Central memory CD4-positive, alpha-beta T cell (primary cell): ENCODE results near the gene ST7.
"Not testable (repeated sequence)": the region's sequence is repeated elsewhere in the genome, so short reads cannot be mapped to it uniquely, and the experiment has no call there.

Experiments used
- DNase-seq: peaks from one replicate; pipeline ENCODE4 v3.0.0; 2022

ST7 gene

DNA sequence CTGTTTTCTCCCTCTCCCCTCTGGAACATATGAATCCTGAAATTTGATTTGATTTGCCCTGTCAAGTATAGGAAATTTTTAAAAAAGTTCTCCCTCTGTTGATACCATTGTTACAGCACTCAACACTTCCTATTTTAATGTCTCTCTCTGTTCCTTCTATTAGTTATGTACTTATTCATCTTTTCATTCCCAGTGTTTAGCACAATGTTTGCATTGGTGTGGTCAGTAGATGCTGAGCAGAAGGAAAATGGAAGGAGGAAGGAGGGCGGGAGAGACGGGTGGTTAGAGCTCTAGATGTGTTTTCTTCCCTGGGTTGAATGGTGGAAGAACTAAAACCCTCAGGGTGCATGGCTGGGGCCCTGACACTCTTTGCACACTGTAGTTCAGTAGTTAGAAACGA lies 290.1 kb downstream of the ST7 start:
- no peak for DNase-seq

GRCh38 chr7:117245703-117246102 lies 292.4 kb downstream of the ST7 start:
- DNase-seq: not testable (repeated sequence)

DNA sequence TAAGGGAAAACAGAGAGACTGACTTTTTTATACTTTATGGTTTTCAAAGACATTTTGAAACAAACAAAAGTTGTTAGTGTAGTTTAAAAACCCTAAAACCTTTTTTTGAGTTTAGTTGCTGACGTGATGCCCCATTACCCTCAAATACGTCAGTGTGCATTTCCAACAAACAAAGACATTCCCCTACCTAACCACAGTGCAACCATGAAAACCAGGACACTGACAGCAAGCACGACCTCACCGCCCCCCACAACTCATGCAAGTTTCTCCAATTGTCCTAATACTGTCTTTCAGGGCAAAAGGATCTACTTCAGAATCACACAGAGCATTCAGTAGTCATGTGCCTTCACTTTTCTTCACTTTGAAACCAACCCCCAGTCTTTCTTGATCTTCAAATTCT lies 294.5 kb downstream of the ST7 start:
- no peak for DNase-seq

GRCh38 chr7:117248829-117249228 lies 295.5 kb downstream of the ST7 start:
- DNase-seq: no peak

DNA sequence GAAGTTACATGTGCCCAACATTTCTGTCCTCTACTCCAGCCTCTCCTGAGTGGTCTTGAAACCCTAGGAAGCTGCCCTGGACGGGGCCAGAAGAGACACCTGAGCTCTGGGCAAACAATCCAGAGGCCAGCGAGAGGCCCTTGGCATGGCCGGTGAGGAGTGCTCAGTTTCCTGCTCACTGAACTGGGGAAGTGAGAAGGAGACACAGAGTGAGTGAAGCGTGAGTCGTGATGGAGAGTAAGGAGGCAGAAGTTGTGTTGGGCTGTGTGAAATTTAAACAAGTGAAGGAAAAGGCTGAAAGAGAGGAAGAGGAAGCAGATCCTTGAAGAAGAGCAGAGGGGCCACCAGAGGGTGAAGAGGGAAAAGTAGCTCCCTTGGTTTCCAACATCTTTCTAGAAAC lies 296.4 kb downstream of the ST7 start:
- DNase-seq: no peak

DNA sequence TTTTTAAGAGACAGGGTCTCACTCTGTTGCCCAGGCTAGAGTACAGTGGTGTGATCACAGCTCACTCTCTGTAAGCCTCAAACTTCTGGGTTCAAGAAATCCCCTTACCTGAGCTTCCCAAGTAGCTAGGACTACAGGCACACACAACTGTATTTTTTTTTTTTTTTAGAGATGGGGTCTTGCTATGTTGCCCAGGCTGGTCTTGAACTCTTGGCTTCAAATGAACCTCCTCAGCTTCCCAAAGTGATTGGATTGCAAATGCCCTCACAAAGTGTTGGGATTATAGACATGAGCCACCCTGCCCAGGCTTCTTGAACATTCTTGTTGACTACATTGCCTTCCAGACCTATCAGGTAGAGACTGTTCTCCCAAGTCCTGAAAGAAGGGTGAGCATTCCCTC lies 296.9 kb downstream of the ST7 start:
- DNase-seq: no peak

GRCh38 chr7:117250801-117251200 lies 297.5 kb downstream of the ST7 start:
- no peak for DNase-seq

- DNase-seq: no peak
These were observed 298.4 kb downstream of the ST7 start for GRCh38 chr7:117251687-117252086.

GRCh38 chr7:117259615-117260014 lies 306.3 kb downstream of the ST7 start:
- no peak for DNase-seq

DNA sequence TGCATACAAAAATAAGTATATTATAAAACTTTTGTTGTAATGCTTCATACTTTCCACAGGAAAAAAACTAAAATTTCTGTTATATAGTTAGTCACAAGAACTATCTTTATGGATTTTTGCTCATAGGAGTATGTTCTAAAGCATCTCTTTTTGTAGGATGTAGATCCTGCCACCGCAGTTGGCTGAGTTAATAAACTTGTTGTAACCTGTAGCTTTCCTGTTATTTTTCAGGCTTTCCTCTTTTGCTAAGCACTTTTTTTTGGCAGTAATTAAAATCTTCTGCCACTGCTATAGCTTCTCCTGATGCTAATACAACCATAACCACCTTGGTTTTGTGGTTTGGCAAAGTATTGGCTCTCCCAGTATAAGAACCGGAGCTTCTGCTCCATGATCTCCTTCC lies 309.2 kb downstream of the ST7 start:
- no peak for DNase-seq

DNA sequence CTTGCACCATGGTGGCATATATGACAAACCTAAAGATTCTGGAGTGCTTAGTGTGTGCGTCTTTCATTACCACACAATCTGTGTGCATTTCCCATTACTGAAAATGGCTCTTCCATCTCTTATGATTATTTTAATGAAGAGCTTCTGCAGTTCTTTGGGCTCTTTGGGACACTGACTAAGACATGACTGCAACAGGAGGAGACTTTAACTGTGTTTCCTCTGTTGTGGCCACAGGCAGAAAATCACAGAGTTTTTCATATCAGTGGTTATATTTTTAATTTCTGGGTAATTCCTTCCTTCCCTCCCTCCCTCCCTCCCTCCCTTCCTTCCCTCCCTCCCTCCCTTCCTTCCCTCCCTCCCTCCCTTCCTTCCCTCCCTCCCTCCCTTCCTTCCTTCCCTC lies 311.4 kb downstream of the ST7 start:
- DNase-seq: no peak

GRCh38 chr7:117269417-117269816 lies 316.1 kb downstream of the ST7 start:
- no peak for DNase-seq

DNA sequence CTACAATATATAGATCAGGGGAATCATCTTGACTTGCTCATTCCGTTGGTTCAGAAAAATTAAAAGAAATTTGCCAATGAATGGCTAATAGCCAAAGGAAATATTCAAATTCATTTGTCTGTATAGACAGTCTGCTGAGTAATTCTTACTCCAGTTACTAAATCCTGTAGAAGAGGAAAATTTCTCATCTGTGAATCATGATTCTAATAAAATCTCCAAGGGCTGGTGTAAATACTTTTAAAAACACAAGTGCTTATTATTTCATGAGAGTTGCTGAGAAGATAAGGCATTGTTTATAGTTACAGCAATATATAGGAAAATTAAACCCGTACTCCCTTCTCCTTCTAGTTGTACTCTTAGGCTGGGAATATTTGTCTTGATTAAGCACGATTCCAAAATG lies 316.6 kb downstream of the ST7 start:
- DNase-seq: no peak

DNA sequence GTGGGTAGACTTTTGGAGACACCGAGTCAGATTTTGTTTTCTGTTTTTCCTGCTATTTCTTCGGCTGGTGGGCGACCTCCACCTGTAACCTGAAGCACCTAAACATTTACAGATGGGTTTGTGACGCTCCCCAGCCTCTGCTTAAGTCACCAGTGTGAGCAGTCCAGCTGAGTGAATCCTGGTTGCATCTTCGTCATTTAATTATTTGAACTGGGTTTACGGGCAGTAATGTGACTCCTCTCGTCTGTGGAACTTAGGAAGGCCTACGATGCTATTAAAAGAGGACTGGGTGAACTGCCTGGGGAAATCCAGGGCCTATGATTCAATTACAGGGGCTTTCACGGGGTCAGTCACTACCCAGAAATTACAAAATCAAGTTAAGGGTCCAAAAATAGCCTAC lies 317.1 kb downstream of the ST7 start:
- DNase-seq: no peak

- DNase-seq: no peak
These were observed 318.3 kb downstream of the ST7 start for GRCh38 chr7:117271566-117271965.

GRCh38 chr7:117272017-117272759 lies 318.9 kb downstream of the ST7 start:
- DNase-seq: no peak

DNA sequence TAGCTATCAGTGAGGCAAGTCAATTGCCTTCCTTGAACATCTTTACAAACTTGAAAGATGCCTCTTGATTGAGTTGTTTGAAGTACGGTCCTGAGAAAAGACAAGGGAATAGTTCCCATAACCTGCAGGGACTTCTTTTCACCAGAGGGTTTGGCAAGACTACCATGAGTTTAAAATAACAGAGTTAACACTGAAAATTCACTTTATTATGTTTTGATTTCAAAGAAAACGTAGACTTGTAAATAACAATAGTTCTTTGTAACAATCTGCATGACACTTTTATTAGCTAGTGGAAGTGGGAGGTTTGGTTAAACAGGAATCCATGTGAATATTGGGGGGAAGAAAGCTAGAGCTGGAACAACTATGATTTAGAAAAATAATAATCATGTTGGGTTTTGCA lies 320.0 kb downstream of the ST7 start:
- DNase-seq: no peak

DNA sequence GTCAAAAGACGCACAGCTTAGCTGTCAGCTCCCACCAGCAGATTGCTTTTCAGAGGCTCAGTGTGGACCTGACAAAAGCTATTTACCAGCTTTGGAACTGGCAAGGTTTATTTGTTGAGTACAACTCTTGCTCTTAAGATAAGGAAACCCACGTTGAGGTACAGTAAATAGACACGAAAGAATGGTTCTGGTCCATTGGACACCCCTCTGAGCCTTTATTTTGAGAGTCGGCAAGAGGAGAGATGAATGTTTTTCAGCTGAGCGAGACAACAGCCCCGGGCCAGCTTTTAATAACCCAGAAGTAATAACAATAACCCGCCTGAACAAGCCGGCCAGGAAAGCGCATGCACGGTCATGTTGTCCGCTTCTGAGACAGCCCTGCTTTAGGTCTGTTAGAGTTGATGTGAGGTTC lies 320.5 kb downstream of the ST7 start:
- DNase-seq: no peak

DNA sequence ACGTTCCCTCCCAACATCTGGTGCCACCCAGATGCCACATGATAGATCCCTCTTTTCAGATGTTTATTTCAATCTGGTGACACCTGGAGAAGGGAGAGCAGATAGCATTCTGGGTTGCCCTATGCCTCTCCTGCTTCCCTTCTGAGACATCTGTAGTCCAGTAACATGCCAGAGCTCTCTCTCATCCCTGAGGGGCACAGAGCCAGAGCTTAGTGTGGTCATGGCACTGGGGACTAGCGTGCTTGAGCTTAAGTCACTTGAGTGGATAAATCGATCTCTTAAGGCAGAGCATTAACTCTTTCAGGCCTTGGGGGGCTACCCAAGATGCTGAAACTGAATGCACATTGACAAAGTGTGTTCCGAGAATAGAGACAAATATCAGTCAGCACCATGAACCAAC lies 321.6 kb downstream of the ST7 start:
- no peak for DNase-seq

GRCh38 chr7:117277576-117277975 lies 324.3 kb downstream of the ST7 start:
- no peak for DNase-seq

DNA sequence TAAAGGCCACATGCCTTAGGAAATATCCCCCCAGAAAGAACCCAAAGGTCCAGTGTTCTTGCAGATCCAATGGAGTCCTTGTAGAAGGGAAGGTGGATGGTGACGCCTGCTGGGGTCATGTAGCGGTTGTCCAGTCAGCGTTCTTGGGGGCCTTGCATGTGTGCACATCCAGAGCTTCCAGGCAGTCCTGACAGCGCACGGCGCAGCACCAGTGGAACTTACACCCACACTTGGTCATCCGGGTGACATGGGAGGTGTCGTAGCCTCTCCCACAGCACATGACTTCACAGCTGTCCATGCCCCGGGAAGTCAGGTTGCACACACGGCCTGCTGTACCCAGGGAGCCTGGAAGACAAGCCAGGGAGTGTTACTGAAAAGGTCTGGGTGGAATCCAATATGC lies 324.7 kb downstream of the ST7 start:
- DNase-seq: no peak

DNA sequence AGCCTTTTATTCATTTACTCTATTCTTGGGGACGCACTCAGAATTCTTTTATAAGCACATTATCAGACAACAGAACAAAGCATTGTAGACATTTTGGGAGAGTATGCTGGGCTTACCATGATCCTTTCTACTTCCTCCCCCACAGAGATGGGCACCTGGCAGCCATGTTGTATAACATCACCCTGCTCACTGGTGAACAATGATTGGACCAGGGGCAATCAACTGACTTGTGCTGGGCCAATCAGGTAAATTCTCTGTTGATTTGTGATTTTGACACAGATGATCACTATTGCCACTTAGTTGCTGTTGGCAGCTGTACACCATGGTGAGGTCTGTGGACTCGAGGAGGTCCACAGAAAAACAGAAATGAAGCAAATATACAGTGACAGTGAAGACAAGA lies 325.9 kb downstream of the ST7 start:
- DNase-seq: no peak
